ENCODE data around the gene EFEMP2.
A peak's percentile ranks its signal among the peaks of the same experiment; 100 is the strongest.

EFEMP2 gene

DNA sequence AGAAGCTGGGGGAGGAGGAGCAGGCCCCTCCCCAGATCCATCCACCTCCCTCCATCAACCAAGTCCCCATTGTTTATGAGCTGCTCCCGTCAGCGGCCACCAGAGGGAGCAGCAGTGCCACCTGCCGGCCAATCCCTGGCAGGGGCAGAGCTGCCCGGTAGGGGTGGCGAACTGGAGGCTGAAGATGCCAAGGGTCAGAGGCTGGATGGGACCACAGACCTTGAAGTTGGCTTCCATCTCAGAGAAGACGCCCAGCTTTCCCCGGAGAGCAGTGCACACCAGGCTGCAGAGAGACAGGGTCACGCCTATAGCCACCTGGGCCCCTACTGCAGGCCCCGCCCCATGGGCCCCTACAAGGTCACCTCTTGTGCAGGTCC is 12.1 kb upstream of the EFEMP2 start:
- no peaks in the 10 kb centered on the region for H3K27me3 ChIP-seq
- H3K36me3 ChIP-seq, result peaks cover 25% of the 10 kb centered on the region
- H3K4me1 ChIP-seq (ENCODE audit: control insufficient read depth in 1 of 2, insufficient read depth in 1 of 2, low read depth in 1 of 2, low read length in 1 of 2), result peaks cover 40 to 51% of the 10 kb centered on the region in 2 experiments
- H3K9me3 ChIP-seq, result no peaks in the 10 kb centered on the region
- no peak overlapping the region for H3K4me3 ChIP-seq (ENCODE audit: low read depth in 1 of 2, low read length in 1 of 2)
- peak; percentile 99 for TF ChIP-seq CTCF (IDR thresholded peaks at IDR 0.05)
- peak overlapping the region; percentile 35 for H3K27ac ChIP-seq

DNA sequence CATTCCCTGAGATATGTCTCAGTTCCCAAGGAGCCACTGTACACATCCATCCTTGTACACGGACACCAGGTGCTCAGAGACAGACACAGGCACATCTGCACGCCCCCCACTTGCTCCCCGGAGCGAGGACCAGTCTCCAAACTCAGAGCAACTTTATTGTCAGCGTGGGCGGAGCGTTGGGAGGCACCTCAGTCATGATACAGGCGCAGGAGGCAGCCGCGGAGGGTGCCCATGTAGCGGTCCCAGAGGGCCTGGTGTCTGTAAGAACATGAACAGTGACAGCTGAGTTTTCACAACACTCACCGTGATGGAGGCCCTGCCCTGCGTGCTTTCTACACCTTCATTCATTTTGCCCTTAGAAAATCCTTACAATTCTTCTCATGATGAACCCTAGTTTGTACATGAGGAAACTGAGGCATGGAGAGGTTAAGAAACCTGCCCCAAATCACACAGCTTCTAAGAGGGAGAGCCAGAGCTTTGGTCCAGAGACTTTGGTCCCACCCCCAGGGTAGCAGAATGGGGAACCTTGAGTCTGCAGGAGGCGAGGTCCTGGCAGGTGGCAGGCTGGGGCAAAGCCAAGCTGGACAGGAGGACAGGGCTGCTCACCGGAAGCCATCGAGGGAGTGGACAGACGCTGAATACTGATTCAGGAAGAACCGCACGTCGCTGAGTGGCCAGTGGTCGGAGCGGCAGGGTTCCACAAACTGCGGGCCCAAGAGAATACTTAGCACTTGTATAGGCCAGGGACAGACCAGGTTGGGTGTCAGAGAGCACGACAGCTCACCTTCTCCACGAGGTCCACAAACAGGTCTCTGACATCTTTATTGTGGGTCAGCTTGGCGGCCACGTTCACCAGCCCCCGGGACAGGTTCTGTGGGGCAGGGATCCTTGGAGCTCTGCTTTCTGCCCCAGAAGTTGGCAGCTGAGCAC is 11.5 kb upstream of the EFEMP2 start:
- peaks cover 33 to 47% of the 10 kb centered on the region in 2 experiments for H3K4me1 ChIP-seq (ENCODE audit: control insufficient read depth in 1 of 2, insufficient read depth in 1 of 2, low read depth in 1 of 2, low read length in 1 of 2)
- H3K9me3 ChIP-seq, result no peaks in the 10 kb centered on the region
- peak overlapping the region; percentile 35 for H3K27ac ChIP-seq
- no peak overlapping the region for H3K4me3 ChIP-seq (ENCODE audit: low read depth in 1 of 2, low read length in 1 of 2)
- H3K27me3 ChIP-seq, result no peaks in the 10 kb centered on the region
- H3K36me3 ChIP-seq, result peaks cover 25% of the 10 kb centered on the region
- TF ChIP-seq CTCF (IDR thresholded peaks at IDR 0.05), result no peak

- no peak overlapping the region for H3K27ac ChIP-seq
- H3K27me3 ChIP-seq, result no peaks in the 10 kb centered on the region
- peaks cover 25 to 41% of the 10 kb centered on the region in 2 experiments for H3K4me1 ChIP-seq (ENCODE audit: control insufficient read depth in 1 of 2, insufficient read depth in 1 of 2, low read depth in 1 of 2, low read length in 1 of 2)
- TF ChIP-seq CTCF (IDR thresholded peaks at IDR 0.05), result no peak
- no peaks in the 10 kb centered on the region for H3K9me3 ChIP-seq
- no peak overlapping the region for H3K4me3 ChIP-seq (ENCODE audit: low read depth in 1 of 2, low read length in 1 of 2)
- H3K36me3 ChIP-seq, result peaks cover 25% of the 10 kb centered on the region
Measured at GRCh38 chr11:65883058-65883761, 10.6 kb upstream of the EFEMP2 start.

DNA sequence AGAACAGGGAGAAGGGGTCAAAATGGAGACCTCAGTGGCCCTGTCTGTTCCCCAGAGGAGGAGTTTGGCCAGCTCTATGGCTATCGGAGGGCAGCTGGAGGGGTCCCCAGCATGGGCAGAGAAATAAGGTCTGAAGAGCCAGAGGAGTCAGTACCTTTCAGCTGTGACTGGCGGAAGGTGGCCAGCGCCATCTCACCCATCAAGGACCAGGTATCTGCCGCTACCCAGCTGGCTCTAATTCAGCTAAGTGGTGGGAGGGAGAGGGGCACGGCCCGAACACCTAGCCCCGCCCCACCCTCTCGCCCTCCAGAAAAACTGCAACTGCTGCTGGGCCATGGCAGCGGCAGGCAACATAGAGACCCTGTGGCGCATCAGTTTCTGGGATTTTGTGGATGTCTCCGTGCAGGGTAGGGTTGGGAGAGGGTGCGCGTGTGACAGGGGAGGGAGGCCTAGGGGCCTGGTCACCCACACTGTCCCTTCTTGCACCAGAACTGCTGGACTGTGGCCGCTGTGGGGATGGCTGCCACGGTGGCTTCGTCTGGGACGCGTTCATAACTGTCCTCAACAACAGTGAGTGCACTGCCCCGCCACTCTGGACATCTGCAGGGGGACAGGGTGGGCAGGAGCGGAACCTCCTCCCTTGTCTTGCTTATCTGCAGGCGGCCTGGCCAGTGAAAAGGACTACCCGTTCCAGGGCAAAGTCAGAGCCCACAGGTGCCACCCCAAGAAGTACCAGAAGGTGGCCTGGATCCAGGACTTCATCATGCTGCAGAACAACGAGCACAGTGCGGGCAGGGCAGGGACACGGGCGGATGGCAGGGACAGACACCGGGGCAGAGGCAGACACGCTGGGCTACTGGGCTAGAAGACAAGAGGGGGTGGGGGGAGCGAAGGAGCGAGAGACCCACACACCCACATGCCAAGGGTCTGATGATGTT is 9.8 kb upstream of the EFEMP2 start:
- H3K9me3 ChIP-seq, result no peaks in the 10 kb centered on the region
- H3K27me3 ChIP-seq, result no peaks in the 10 kb centered on the region
- peaks cover 18 to 33% of the 10 kb centered on the region in 2 experiments for H3K4me1 ChIP-seq (ENCODE audit: control insufficient read depth in 1 of 2, insufficient read depth in 1 of 2, low read depth in 1 of 2, low read length in 1 of 2)
- H3K36me3 ChIP-seq, result peaks cover 25% of the 10 kb centered on the region
- no peak for TF ChIP-seq CTCF (IDR thresholded peaks at IDR 0.05)
- no peak overlapping the region for H3K4me3 ChIP-seq (ENCODE audit: low read depth in 1 of 2, low read length in 1 of 2)
- no peak overlapping the region for H3K27ac ChIP-seq

GRCh38 chr11:65880844-65881421 is 8.3 kb upstream of the EFEMP2 start:
- H3K4me1 ChIP-seq (ENCODE audit: control insufficient read depth in 1 of 2, insufficient read depth in 1 of 2, low read depth in 1 of 2, low read length in 1 of 2), result peaks cover 10 to 18% of the 10 kb centered on the region in 2 experiments
- H3K9me3 ChIP-seq, result no peaks in the 10 kb centered on the region
- no peak overlapping the region for H3K4me3 ChIP-seq (ENCODE audit: low read depth in 1 of 2, low read length in 1 of 2)
- no peaks in the 10 kb centered on the region for H3K27me3 ChIP-seq
- H3K27ac ChIP-seq, result no peak overlapping the region
- H3K36me3 ChIP-seq, result peaks cover 25% of the 10 kb centered on the region
- TF ChIP-seq CTCF (IDR thresholded peaks at IDR 0.05), result no peak

All from neutrophil (primary cell).